AG10803 (cell line): ENCODE data around the gene TUBB8B.
"Not testable (repeated sequence)": the region's sequence is repeated elsewhere in the genome, so short reads cannot be mapped to it uniquely, and the experiment has no call there.

Source experiments
- DNase-seq: peaks from one replicate; pipeline ENCODE4 v3.0.0; 2010; ENCODE audit warnings: low read depth
- H3K4me3 ChIP-seq: 2 replicates; pipeline ENCODE4 v1.5.1; 2011; ENCODE audit warnings: mild to moderate bottlenecking, low read length, control low read depth

Gene TUBB8B

GRCh38 chr18:48696-49095 is 719 bp downstream of the TUBB8B start:
- DNase-seq, H3K4me3 ChIP-seq: not testable (repeated sequence)

GRCh38 chr18:13177-13576 is 36.2 kb downstream of the TUBB8B start:
- H3K4me3 ChIP-seq, DNase-seq: not testable (repeated sequence)

GRCh38 chr18:12773-13172 is 36.6 kb downstream of the TUBB8B start:
- not testable (repeated sequence) for DNase-seq

GRCh38 chr18:11383-12274 is 37.8 kb downstream of the TUBB8B start:
- not testable (repeated sequence) for DNase-seq, H3K4me3 ChIP-seq

More at GRCh38 chr18:12773-13172, 36.6 kb downstream of the TUBB8B start:
- not testable (repeated sequence) for H3K4me3 ChIP-seq

GRCh38 chr18:10624-11184 is 38.7 kb downstream of the TUBB8B start:
- DNase-seq, H3K4me3 ChIP-seq: not testable (repeated sequence)

GRCh38 chr18:9937-10336 is 39.5 kb downstream of the TUBB8B start:
- not testable (repeated sequence) for H3K4me3 ChIP-seq, DNase-seq
